HFFc6 (cell line): ENCODE data around the gene XPO6. TPM values are rescaled to one million over a fixed set of nuclear protein-coding genes. Genes with fewer than 3 reads are reported as not detected.
A peak's percentile ranks its signal among the peaks of the same experiment; 100 is the strongest.

Source experiments
- DNase-seq: peaks from one replicate; pipeline ENCODE4 v3.0.0-alpha.2; 2018
- H3K27ac Mint-ChIP-seq: 2 replicates; pipeline ENCODE4 v1.8.0; 2020; ENCODE audit warnings: mild to moderate bottlenecking, mixed read lengths
- H3K27me3 Mint-ChIP-seq: 2 replicates; pipeline ENCODE4 v1.8.0; 2021; ENCODE audit warnings: mild to moderate bottlenecking, moderate library complexity, mixed read lengths; ENCODE audit not compliant: insufficient read depth
- H3K36me3 Mint-ChIP-seq: 2 replicates; pipeline ENCODE4 v1.8.0; 2021; ENCODE audit warnings: low read depth, mixed read lengths
- H3K4me1 Mint-ChIP-seq: 2 replicates; pipeline ENCODE4 v1.8.0; 2020; ENCODE audit warnings: low read depth, mixed read lengths
- H3K4me3 Mint-ChIP-seq: 2 replicates; pipeline ENCODE4 v1.8.0; 2020; ENCODE audit warnings: mild to moderate bottlenecking, moderate library complexity, mixed read lengths
- H3K9me3 Mint-ChIP-seq: 2 replicates; pipeline ENCODE4 v1.8.0; 2020; ENCODE audit warnings: mild to moderate bottlenecking, mixed read lengths
- total RNA-seq, 6 experiments: library from RNA; stranded (reverse); fragmentation: NEBNext Ultra II Directional; extraction: Animal tissue kit (Norgen Biotek cat#: 25700); gene quantifications; 2 replicates in 1 of 6; 3 replicates in 5 of 6; pipeline ENCODE4 v1.2.3, GENCODE V29; 2021
- TF ChIP-seq, protein P1 (sequence below): fragments of 200-600 bp; sonication (generic); IDR thresholded peaks from 2 replicates; pipeline ENCODE4 v1.5.0; 2021; ENCODE audit warnings: antibody characterized with exemption, mild to moderate bottlenecking

Gene XPO6
- total RNA-seq, 6 experiments from 2014 or later: 161 to 200 (median 173) TPM

DNA sequence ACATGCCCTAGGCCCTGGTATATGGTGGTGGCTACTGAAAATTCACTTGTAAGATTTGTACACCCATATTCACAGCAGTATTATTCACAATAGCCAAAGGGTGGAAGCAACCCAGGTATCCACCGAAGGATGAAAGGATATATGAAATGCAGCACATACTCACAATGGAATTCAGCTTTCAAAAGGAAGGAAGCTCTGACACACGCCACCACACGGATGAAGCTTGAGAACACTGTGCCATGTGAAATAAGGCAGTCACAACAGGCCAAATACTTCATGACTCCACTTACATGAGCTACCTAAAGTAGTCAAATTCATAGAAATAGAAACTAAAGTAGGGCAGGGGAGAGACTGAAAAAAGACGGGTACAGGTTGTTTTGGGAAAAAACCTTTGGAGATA is 2.9 kb downstream of the XPO6 start:
- TF ChIP-seq, protein P1, sequence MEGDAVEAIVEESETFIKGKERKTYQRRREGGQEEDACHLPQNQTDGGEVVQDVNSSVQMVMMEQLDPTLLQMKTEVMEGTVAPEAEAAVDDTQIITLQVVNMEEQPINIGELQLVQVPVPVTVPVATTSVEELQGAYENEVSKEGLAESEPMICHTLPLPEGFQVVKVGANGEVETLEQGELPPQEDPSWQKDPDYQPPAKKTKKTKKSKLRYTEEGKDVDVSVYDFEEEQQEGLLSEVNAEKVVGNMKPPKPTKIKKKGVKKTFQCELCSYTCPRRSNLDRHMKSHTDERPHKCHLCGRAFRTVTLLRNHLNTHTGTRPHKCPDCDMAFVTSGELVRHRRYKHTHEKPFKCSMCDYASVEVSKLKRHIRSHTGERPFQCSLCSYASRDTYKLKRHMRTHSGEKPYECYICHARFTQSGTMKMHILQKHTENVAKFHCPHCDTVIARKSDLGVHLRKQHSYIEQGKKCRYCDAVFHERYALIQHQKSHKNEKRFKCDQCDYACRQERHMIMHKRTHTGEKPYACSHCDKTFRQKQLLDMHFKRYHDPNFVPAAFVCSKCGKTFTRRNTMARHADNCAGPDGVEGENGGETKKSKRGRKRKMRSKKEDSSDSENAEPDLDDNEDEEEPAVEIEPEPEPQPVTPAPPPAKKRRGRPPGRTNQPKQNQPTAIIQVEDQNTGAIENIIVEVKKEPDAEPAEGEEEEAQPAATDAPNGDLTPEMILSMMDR: no peak
- DNase-seq: no peak
- H3K27me3 Mint-ChIP-seq: no peaks in the 10 kb centered on the region; the same call in 1 of the 2 replicates
- 0 out of 2 replicates have a peak overlapping the region, but pooled peaks have one; percentile 13 for H3K27ac Mint-ChIP-seq
- H3K36me3 Mint-ChIP-seq: peaks cover 34% of the 10 kb centered on the region
- peak overlapping the region; percentile 62 for H3K4me3 Mint-ChIP-seq
- no peaks in the 10 kb centered on the region for H3K9me3 Mint-ChIP-seq
- H3K4me1 Mint-ChIP-seq: peaks cover 46% of the 10 kb centered on the region

DNA sequence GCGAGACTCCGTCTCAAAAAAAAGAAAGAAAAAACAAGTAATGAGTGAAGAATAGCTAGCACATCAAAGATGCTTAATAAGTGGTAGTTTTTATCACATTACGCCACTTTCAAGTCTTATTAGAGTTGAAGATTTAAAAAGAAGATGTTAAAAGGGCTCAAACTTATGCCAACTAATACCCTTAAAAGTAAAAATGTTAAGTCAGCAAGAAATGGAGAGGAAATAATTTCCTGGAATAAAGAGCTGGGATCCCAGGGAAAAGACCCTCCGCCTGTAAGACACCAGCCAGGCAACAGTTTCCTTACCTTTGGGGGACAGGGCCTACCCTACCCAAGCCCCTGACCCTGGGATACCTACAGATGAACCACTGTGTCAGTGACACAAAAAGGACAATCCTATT is 3.6 kb downstream of the XPO6 start:
- no peak for DNase-seq
- no peak overlapping the region; the same call in 1 of the 2 replicates for H3K27ac Mint-ChIP-seq
- no peak overlapping the region for H3K4me3 Mint-ChIP-seq
- peaks cover 46% of the 10 kb centered on the region for H3K4me1 Mint-ChIP-seq
- no peaks in the 10 kb centered on the region; the same call in 1 of the 2 replicates for H3K27me3 Mint-ChIP-seq
- H3K9me3 Mint-ChIP-seq: no peaks in the 10 kb centered on the region
- H3K36me3 Mint-ChIP-seq: peaks cover 34% of the 10 kb centered on the region
- TF ChIP-seq, protein P1: no peak

DNA sequence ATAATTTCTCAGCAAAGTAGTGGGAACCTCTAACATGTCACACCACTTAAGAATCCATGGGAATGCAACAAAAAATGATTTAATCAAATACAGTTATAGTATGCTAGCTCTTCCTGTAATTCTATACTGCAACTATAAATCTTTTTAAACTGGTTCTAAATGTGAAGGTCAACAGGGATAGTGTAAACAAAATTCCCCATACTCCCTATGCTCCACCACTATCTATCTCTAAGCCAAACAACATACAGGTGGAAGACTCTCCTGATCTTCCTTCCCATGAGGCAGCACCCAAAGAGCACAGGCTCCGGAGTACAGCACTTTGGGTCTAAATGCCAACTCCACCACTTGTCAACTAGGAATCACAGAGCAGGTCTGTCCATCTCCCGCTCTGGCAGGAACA is 4.4 kb downstream of the XPO6 start:
- TF ChIP-seq, protein P1: no peak
- Mint-ChIP-seq H3K36me3 (peaks cover 38% of the 10 kb centered on the region), H3K9me3 (no peaks in the 10 kb centered on the region), H3K4me3 (peak overlapping the region; percentile 38; the same call in 1 of the 2 replicates), H3K27ac (no peak overlapping the region), H3K27me3 (no peaks in the 10 kb centered on the region; the same call in 1 of the 2 replicates), H3K4me1 (peaks cover 45% of the 10 kb centered on the region)
- DNase-seq: no peak

DNA sequence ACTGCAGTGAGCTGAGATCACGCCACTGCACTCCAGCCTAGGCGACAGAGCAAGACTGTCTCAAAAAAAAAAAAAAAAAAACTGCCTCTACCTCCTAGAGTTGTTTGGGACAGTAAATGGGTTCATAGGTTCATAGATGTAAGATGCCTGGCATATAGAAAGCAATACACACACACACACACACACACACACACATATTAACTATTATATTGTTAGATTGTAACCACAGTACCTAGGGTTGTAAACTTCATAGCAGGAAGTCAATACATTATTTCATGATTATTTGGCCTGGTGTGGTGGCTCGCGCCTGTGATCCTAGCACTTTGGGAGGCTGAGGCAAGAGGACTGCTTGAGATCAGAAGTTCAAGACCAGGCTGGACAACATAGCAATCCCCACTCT is 5.8 kb downstream of the XPO6 start:
- Mint-ChIP-seq H3K36me3 (peaks cover 46% of the 10 kb centered on the region), H3K9me3 (no peaks in the 10 kb centered on the region), H3K4me3 (no peak overlapping the region), H3K27ac (no peak overlapping the region), H3K27me3 (peaks cover 2% of the 10 kb centered on the region; the same call in 1 of the 2 replicates), H3K4me1 (peaks cover 54% of the 10 kb centered on the region)
- DNase-seq: no peak
- TF ChIP-seq, protein P1: no peak

DNA sequence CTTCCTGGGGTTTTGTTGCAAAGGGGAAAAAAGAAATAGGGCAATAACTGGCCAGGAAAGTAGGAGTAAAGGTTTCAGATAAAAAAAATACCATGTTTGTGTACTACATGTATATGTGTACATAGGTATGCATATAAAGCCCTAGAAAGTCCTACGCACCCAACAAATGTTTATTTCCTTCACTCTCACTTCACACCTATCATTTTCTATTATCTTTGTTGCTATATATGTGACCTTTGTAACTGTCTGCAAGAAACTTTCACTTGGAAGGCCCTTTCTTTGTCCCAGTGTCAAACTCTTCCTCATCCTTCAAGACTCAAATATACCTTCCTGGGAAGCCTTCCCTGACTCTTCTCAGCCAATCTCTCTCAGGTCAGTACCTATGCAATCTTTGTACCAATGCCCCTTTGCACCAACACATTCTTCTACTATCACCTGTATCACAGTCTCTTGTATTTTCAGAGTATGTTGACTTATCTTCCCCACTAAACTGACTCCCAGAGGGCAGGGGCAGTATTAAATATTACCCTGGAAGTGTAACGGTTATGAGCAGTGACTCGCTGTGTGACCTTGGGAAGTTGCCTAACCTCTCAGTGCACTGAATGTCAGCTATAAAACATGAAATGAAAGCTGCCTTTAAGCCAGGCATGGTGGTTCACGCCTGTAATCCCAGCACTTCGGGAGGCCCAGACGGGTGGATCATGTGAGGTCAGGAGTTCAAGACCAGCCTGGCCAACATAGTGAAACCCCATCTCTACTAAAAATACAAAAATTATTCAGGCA is 6.5 kb downstream of the XPO6 start:
- H3K9me3 Mint-ChIP-seq: no peaks in the 10 kb centered on the region
- H3K27ac Mint-ChIP-seq: no peak overlapping the region
- no peak overlapping the region for H3K4me3 Mint-ChIP-seq
- TF ChIP-seq, protein P1: no peak
- peaks cover 54% of the 10 kb centered on the region for H3K4me1 Mint-ChIP-seq
- no peak for DNase-seq
- peaks cover 2% of the 10 kb centered on the region; the same call in 1 of the 2 replicates for H3K27me3 Mint-ChIP-seq
- H3K36me3 Mint-ChIP-seq: peaks cover 46% of the 10 kb centered on the region
